Neural cell (in vitro differentiated cells): ENCODE data around the gene PTPRD. TPM values are rescaled to one million over a fixed set of nuclear protein-coding genes. Genes with fewer than 3 reads are reported as not detected.

Source experiments
- H2AFZ ChIP-seq: fragments of 200-600, 300-800 bp; sonication (generic), shearing (Covaris generic); 2 replicates; pipeline ENCODE4 v1.6.0; 2014; ENCODE audit warnings: low read depth, mild to moderate bottlenecking, antibody characterized with exemption, low read length, moderate library complexity
- H3F3A ChIP-seq: fragments of 200-600 bp; shearing (Covaris generic); 2 replicates; pipeline ENCODE4 v1.6.1; 2016; ENCODE audit warnings: mild to moderate bottlenecking, moderate library complexity, mixed read lengths, antibody characterized with exemption, low read length; ENCODE audit not compliant: insufficient read depth, poor library complexity, severe bottlenecking
- H3K27ac ChIP-seq: fragments of 200-600, 300-800 bp; sonication (generic), shearing (Covaris generic); 2 replicates; pipeline ENCODE4 v1.5.1; 2014; ENCODE audit warnings: mild to moderate bottlenecking, low read length, moderate library complexity
- H3K27me3 ChIP-seq: fragments of 300-800, 200-600 bp; sonication (generic), shearing (Covaris generic); 2 replicates; pipeline ENCODE4 v1.6.0; 2014; ENCODE audit warnings: mild to moderate bottlenecking, low read depth, low read length, moderate library complexity; ENCODE audit not compliant: insufficient read depth
- H3K36me3 ChIP-seq: fragments of 300-800, 200-600 bp; sonication (generic), shearing (Covaris generic); 2 replicates; pipeline ENCODE4 v1.5.1; 2014; ENCODE audit warnings: mild to moderate bottlenecking, antibody characterized with exemption, low read length, moderate library complexity; ENCODE audit not compliant: insufficient read depth
- H3K4me2 ChIP-seq: fragments of 300-800, 200-600 bp; sonication (generic), shearing (Covaris generic); 2 replicates; pipeline ENCODE4 v1.6.0; 2014; ENCODE audit warnings: mild to moderate bottlenecking, low read length
- H3K4me3 ChIP-seq: fragments of 300-800, 200-600 bp; sonication (generic), shearing (Covaris generic); 2 replicates; pipeline ENCODE4 v1.5.1; 2014; ENCODE audit warnings: mild to moderate bottlenecking, low read length, moderate library complexity
- H3K79me2 ChIP-seq: fragments of 200-600 bp; shearing (Covaris generic); replicated peaks from 2 replicates; pipeline ENCODE4 v1.6.0; 2014; ENCODE audit warnings: mild to moderate bottlenecking, low read length, moderate library complexity; ENCODE audit not compliant: insufficient read depth
- H3K9ac ChIP-seq: fragments of 300-800, 200-600 bp; sonication (generic), shearing (Covaris generic); 2 replicates; pipeline ENCODE4 v1.6.1; 2016; ENCODE audit warnings: mild to moderate bottlenecking, low read length, mixed read lengths
- H3K9me2 ChIP-seq: fragments of 200-600 bp; shearing (Covaris generic); 2 replicates; pipeline ENCODE4 v1.6.1; 2016; ENCODE audit warnings: mild to moderate bottlenecking, low read length, mixed read lengths; ENCODE audit not compliant: insufficient read depth
- H3K9me3 ChIP-seq: fragments of 200-600, 300-800 bp; sonication (generic), shearing (Covaris generic); 2 replicates; pipeline ENCODE4 v1.6.1; 2016; ENCODE audit warnings: mild to moderate bottlenecking, mixed run types, low read length, moderate library complexity, mixed read lengths
- H4K20me1 ChIP-seq: fragments of 200-600 bp; shearing (Covaris generic); 2 replicates; pipeline ENCODE4 v1.6.1; 2016; ENCODE audit warnings: mild to moderate bottlenecking, mixed run types; ENCODE audit not compliant: insufficient read depth
- CTCF ChIP-seq: fragments of 450-650 bp; IDR thresholded peaks from 2 replicates; pipeline ENCODE4 v1.5.1; 2014; ENCODE audit warnings: antibody characterized with exemption, mild to moderate bottlenecking, moderate library complexity; ENCODE audit not compliant: poor library complexity, severe bottlenecking
- EP300 ChIP-seq: fragments of 450-650 bp; conservative IDR thresholded peaks from 2 replicates; pipeline ENCODE4 v1.6.1; 2014; ENCODE audit warnings: antibody characterized with exemption, mild to moderate bottlenecking, moderate library complexity; ENCODE audit not compliant: poor library complexity, severe bottlenecking
- EZH2 ChIP-seq: fragments of 200-600, 300-800 bp; shearing (Covaris generic), sonication (generic); IDR thresholded peaks from 2 replicates; pipeline ENCODE4 v1.6.1; 2014; ENCODE audit warnings: antibody characterized with exemption, low read length, borderline replicate concordance, mild to moderate bottlenecking; ENCODE audit not compliant: insufficient read depth, poor library complexity, severe bottlenecking
- MXI1 ChIP-seq: fragments of 450-650 bp; conservative IDR thresholded peaks from 2 replicates; pipeline ENCODE4 v1.6.1; 2014; ENCODE audit warnings: antibody characterized with exemption, mild to moderate bottlenecking; ENCODE audit not compliant: poor library complexity, severe bottlenecking
- POLR2AphosphoS5 ChIP-seq: IDR thresholded peaks from 2 replicates; pipeline ENCODE4 v1.6.1; 2012
- RAD21 ChIP-seq: fragments of 450-650 bp; conservative IDR thresholded peaks from 2 replicates; pipeline ENCODE4 v1.6.1; 2014; ENCODE audit warnings: antibody characterized with exemption, mild to moderate bottlenecking, moderate library complexity
- REST ChIP-seq: IDR thresholded peaks from 2 replicates; pipeline ENCODE4 v1.6.1; 2012; ENCODE audit warnings: borderline replicate concordance
- SMC3 ChIP-seq: fragments of 450-650 bp; conservative IDR thresholded peaks from 2 replicates; pipeline ENCODE4 v1.6.1; 2014; ENCODE audit warnings: antibody characterized with exemption, mild to moderate bottlenecking, moderate library complexity; ENCODE audit not compliant: poor library complexity
- TAF1 ChIP-seq: IDR thresholded peaks from 2 replicates; pipeline ENCODE4 v1.6.1; 2012; ENCODE audit warnings: low read depth
- polyA plus RNA-seq: library from polyadenylated mRNA; depleted of rRNA; stranded (reverse); fragments of >200 nt; gene quantifications from 2 replicates; pipeline ENCODE4 v1.2.3, GENCODE V29; 2014

Gene PTPRD
- polyA plus RNA-seq, 1 donor from 2014 or later, result 143 TPM

- H3K4me3 ChIP-seq, result peak overlapping the region; percentile 48
- H3K9me2 ChIP-seq, result no peaks in the 10 kb centered on the region
- H3K27ac ChIP-seq, result peak overlapping the region; percentile 79
- no peak overlapping the region for H3K9ac ChIP-seq
- H3K36me3 ChIP-seq, result no peaks in the 10 kb centered on the region
- no peaks in the 10 kb centered on the region for H3K79me2 ChIP-seq
- peaks cover 6% of the 10 kb centered on the region for H3F3A ChIP-seq
- H3K27me3 ChIP-seq, result no peaks in the 10 kb centered on the region
- no peaks in the 10 kb centered on the region for H3K9me3 ChIP-seq
- H4K20me1 ChIP-seq, result no peaks in the 10 kb centered on the region
- TF ChIP-seq CTCF (no peak), RAD21 (no peak), REST (peak; percentile 16)
- no peak overlapping the region for H2AFZ ChIP-seq
- H3K4me2 ChIP-seq, result peak overlapping the region; percentile 31
Measured at GRCh38 chr9:8436786-8437185, 2176.0 kb downstream of the PTPRD start.

GRCh38 chr9:8434621-8435020 lies 2178.2 kb downstream of the PTPRD start:
- no peak overlapping the region for H3K27ac ChIP-seq
- no peaks in the 10 kb centered on the region for H3K27me3 ChIP-seq
- H3K79me2 ChIP-seq, result no peaks in the 10 kb centered on the region
- TF ChIP-seq CTCF, result no peak
- TF ChIP-seq EZH2, result no peak
- no peak for TF ChIP-seq EP300
- no peak for TF ChIP-seq POLR2AphosphoS5
- no peak for TF ChIP-seq REST
- TF ChIP-seq SMC3, result no peak
- no peak for TF ChIP-seq RAD21
- no peak for TF ChIP-seq MXI1
- no peak for TF ChIP-seq TAF1
- no peaks in the 10 kb centered on the region for H4K20me1 ChIP-seq
- no peaks in the 10 kb centered on the region for H3K9me3 ChIP-seq
- peaks cover 6% of the 10 kb centered on the region for H3F3A ChIP-seq
- no peaks in the 10 kb centered on the region for H3K36me3 ChIP-seq
- H2AFZ ChIP-seq, result no peak overlapping the region
- H3K9ac ChIP-seq, result no peak overlapping the region
- no peak overlapping the region for H3K4me2 ChIP-seq
- no peak overlapping the region for H3K4me3 ChIP-seq
- H3K9me2 ChIP-seq, result no peaks in the 10 kb centered on the region
